Activated CD4-positive, alpha-beta T cell treated with anti-CD3 and anti-CD28 coated beads for 4 hours (primary cell): ENCODE measurements around the gene IDH3B.
"Not testable (repeated sequence)": the region's sequence is repeated elsewhere in the genome, so short reads cannot be mapped to it uniquely, and the experiment has no call there.

Experiments
- DNase-seq, 2 donors: peaks; one replicate each; pipeline ENCODE4 v3.0.0-alpha.2; 2020

Gene IDH3B

DNA sequence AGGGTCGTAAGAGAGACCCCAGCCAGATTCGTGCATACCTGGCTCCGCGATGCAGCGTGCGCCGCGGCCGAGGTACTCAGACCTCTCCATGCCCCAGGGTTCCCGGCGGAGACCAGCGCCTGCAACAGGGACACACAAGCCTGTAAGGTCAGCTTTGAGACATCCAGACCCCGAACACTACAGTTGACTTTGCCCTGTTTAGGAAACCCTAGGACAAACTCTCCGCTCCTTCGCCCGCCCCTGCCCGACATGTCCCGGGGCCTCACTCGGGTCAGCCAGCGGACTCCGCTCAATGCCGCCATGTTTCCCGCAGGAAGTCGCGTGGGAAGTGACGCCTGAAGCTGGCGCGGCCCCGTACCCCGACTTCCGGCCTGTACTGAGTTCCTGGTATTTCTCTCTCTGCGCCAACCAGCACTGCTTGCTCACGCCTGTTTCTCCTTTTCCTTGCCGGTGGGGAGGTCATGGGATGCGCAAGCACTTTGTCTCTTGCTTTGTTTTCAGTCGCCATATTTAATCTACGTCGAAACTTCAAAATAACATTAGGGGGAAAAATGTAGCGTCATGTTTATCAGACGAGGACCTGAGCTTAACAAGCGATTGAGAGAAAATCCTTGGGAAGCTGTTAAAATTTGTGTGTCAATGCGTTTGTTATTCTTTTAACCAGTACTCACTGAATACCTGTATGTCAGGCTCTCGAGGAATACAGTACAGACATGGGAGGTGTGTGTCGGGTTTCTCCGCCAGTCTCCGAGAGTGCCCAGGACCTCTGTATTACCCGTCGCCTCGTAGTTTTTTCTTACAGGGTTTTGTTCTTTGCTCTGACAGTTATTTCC, at the start of gene IDH3B:
TSS of gene IDH3B (minus strand) at position 330 of the 833 bp plus-strand sequence. CDS start at position 302, 28 bp downstream.
- DNase-seq = peak; percentile 86 to 88

DNA sequence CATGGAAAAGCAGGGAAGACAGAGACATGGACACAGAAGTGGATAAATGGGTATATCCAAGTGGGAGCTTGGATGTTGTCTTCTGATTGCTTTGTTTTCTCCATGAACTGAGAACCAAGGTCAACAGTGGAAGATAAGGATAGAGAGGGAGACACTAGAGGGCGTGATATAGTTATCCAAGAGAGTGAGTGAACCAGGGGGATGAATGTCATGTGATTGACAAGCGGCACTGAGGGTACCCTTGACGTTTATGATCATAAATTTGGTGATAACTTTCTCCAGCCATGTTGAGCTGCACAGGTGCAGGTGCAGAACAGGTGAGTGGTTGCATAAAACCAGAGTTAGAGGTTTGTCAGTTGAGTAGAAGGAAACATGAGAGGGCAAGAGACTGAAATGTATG, 49.3 kb upstream of the IDH3B start:
- peak in 1 of 2 donors; percentile 21 for DNase-seq

DNA sequence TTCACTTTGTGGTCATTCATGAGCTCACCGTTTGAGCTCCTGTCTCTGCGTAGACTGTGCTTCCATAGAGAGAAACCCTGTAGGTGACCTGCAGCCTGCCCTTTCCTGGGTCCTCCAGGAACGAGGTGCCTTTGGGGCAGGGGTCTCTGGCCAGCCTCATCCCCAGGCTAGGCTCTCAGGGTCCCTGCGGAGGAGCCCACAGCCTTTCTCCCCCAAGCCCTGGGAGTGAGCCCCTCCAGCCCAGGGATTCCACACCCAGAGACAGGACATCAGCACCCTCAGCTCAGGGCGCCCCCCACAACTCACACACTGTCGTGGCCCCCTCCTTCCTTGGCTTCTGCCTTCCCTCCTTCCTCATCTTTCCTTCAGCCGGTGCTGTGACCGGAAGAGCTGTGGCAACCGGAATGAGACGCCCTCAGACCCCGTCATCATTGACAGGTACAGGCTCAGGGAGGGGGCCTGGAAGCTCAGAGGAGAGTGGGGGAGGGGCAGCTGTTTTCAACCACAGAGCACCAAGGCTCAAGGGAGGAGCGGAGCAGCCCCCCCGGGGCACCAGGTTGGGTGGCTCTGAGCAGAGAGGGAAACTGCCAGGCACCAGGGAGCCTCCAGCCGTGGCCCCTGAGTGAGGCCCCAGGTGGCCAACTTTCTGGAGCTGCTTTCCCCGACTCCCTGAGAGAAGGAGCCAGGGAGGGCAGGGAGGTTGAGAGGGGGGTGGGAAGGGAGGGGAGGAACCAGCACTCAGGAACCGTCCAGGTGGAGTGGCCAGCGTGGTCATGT, 45.4 kb upstream of the IDH3B start:
- DNase-seq = no peak

DNA sequence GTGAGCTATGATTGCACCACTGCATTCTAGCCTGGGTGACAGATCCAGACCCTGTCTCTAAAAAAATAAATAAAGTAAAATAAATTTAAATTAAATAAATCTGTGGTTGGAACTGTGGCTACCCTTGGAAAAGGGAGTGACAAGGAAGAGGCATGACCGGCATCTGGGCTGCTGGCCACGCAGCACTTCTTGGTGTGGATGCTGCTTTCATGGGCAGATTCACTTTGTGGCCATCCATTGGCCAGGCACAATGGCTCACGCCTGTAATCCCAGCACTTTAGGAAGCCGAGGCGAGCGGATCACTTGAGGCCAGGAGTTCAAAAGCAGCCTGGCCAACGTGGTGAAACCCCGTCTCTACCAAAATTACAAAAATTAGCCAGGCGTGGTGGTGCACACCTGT, 44.6 kb upstream of the IDH3B start:
- no peak for DNase-seq

DNA sequence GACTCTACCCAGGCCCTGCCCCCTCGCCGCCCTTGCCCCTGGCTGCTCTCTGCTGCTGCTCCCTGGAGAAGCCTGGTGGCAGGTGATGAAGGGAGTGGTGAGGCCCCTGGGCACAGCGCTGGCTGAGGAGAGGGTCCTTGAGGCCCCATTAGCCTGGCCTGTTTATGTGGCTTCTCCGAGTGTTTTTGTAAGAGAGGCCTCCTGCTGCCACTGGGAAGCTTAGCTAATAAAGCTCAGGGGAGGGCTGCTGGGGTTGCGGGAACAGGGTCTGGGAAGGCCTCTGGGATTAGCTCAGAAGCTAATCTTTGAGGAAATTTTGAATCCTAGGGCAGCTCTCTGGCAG, 44.0 kb upstream of the IDH3B start:
- no peak for DNase-seq

DNA sequence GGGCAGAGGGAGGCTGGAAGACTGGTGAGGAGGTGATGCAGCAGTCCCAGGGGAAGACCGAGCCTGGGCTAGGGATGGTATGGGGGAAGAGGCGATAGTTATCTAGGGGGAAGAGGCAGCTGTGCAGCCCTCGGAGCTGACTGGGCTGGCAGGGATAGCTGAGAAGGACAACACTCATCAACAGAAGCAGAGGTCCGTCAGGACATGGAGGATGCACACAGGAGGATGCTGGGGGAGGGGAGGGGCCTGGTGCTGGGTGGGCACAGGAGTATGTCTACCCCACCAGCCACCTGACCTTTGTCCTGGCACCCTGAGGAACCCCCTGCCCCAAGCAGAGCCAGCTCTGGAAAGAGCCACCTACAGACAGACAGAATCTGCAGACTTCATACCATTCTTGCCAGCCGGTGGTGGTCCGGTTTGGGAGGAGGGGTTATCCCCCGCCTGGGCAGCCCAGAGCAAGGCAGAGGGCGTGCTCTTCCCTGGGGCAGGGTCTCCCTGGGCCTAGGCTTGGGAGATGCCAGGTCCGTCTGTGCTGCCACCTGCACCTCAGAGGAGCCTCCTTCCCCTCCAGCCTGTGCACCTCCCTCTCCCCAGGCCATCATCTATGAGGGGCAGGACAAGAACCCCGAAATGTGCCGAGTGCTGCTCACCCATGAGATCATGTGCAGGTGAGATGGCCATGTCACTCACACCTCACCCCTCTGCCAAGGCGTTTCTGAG, 43.5 kb upstream of the IDH3B start:
- DNase-seq = no peak

DNA sequence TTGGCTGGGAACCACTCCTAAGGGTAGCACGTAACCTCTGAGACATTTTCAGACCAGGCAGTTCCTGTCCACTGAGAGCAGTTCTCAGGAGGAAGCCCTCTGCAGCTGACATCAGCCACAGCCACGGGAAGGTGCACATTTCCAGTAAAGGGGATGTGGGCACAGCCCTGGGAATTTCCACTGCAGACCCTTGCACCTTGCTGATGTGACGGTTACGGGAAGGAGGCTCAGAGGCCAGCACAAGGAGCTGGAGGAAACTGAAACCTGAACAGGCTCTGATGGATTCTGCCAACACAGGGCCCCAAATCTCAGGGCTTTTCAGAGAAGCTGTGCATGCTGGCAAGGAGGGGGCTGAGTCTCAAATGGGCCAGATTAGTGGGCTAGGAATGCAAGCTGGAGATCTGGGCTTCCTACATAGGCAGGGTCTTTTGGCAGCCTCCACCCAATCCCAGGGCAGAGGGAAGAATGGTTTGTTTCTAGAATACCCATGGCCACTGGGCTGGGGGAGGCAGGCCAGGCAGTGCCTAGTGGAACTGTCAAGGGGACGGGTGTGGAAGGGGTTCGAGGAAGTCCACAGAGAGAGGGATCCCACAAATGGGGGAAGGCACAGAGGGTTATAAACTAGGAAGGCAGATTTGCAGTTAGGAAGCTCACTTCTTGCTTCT, 42.8 kb upstream of the IDH3B start:
- no peak for DNase-seq

DNA sequence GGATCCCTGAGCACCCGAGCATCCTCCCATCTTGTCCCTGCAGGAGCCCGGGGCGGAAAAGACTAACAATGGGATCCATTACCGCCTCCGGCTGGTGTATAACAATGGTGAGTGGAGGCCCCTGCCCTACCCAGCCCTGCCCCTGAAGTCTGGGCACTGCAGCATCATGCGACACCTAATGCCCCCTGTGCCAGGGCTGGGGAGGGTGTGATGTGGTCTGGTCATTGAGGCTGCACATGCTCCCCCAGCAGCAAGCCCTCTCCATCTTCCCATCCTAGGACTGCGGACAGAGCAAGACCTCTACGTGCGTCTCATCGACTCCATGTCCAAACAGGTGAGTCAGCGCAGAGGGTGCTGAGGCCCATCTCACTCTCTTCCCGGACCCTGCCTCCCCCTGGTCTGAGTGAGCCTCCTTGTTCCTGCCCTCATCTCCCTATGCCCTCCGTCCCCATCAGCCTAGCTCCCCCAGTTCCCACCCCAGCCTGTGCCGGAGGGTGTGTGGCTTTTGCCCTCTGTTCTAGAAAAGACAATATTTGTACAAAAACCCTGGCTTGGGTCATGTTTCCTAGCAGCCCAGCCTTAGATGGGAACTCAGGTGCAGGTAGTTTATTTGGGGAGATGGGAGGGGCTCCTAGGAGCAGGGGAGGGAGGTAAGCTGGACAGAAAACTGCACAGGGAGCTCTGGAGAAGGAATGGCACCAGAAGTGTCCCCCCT, 42.1 kb upstream of the IDH3B start:
- DNase-seq = no peak

DNA sequence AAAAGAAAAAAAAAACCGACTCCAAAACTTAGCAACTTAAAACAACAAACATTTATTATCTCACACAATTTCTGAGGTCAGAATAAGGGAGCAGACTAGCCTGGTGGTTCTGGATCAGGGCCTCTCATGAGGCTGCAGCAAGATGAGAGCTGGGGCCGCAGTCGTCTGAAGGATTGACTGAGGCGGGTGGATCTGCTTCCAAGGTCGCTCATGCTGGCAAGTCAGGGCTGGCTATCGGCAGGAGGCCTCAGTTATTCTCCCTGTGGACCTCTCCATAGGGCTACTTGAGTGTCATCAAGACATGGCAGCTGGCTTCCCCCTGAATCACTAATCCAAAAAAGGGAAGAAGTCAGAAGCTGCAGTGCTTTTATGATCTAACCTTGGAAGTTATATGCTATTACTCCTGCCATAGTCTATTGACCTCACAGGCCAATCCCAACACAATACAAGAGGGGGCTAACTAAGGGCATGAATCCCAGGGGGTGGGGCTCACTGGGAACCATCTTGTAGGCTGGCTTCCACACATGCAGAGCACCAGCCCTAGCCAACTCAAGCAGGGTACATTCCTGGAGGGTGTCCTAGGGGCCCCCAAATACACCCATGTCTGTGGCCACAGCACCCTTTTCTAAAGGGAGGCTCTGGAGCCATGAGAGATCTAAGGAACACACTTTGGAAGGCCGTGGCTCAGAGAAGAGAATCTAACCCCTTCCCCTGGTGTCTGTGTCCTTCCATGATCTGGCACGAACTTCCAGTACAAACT, 39.9 kb upstream of the IDH3B start:
- no peak for DNase-seq

DNA sequence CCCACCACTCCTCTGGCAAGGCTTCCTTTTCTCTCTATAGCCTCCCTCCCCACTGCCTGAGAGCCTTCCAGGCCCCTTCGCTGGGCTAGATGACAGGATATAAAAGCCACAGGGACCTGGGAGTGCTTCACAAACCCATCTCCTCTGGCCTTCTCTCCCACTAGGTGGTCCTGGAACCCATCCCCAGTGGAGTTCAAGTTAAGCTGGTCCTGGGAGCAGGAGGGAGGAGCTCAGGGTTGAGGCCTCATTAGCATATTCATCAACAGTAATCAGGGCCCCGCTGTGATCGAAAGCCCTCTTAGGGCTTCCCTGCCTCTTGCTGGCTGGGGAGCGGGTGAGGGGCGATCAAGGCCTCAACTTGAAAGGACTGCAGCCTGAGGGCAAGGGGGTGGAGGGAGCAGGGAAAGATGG, 37.7 kb upstream of the IDH3B start:
- DNase-seq = no peak

DNA sequence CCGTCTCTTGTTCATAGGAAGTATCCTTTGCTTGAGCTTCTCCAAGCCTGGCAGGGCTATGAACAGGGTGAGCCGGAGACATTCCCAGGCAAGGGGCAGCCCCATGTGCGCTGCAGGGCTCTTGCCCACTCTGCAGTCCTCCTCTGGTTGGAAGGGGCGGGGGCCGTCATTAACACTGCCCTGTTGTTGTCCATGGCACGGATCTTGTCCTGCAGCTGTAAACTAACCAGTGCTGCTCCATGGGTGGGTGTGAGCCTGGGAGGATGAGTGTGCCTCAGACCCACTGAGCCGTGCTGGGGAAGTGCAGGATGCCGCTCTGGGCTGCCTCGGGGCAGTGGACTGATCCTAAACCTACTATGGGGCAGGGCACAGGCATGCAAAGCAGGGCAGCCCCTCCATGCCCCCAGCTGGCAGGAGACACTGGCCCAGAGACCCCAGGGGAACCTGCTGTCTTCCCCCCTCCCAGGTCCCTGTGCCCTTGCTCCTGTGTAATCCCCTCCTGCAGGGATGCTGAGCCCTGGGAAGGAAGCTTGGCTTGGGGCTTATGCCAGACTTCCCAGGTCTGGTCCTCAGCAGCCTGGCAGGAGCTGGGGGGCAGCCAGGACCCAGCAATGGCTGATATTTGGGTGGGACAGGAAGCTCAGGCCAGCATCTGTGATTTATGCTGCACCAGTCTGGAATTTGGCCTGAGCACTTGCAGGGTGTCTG, 37.1 kb upstream of the IDH3B start:
- DNase-seq = no peak

DNA sequence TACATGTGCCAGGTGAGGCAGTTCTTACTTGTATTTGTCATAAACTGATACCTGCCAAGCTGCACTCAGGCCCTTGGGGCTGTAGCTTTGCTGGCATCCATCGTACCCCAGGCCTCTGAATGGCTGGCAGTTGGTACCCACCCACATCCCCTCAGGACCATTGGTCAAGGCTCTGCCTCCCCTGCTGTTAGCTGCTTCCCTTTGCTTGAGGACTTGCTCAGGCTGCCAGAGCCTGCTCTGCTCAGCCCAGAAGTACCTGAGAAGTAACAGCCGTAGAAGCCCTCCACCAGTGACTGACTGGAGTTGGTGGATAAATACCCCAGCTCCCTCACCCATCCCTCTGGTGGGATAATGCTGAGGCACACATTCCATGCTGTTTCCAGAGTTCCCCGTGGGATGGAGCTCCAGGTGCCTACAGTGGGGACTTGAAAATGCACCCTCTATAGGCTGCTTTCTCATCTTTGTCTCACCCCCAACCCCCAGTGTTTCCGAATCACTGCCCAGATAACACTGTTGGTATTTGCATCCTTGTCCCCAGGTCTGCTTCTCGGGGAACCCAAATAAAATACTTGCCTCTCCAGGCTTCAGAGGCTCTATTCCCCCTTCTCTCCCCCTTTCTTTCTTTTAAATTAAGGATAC, 35.9 kb upstream of the IDH3B start:
- no peak for DNase-seq

DNA sequence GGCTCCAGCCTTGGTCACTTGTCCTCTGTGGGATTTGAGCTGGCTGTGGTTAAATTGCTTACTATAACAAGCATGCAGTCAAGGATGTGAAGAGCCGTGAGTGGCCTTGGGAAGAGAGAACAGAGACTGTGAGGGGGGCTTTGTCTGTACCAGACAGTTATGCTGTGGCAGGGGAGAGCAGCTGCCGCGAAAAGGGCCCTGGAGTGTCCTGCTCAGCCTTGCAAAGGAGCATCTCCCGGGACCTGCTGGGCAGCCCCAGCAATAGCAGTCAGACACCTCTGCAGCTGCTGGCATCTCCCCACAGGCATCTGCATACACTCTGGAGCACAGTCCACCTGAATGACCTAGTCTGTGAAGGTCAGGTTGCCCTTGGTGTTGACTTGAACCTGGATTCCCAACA, 34.9 kb upstream of the IDH3B start:
- DNase-seq = no peak

DNA sequence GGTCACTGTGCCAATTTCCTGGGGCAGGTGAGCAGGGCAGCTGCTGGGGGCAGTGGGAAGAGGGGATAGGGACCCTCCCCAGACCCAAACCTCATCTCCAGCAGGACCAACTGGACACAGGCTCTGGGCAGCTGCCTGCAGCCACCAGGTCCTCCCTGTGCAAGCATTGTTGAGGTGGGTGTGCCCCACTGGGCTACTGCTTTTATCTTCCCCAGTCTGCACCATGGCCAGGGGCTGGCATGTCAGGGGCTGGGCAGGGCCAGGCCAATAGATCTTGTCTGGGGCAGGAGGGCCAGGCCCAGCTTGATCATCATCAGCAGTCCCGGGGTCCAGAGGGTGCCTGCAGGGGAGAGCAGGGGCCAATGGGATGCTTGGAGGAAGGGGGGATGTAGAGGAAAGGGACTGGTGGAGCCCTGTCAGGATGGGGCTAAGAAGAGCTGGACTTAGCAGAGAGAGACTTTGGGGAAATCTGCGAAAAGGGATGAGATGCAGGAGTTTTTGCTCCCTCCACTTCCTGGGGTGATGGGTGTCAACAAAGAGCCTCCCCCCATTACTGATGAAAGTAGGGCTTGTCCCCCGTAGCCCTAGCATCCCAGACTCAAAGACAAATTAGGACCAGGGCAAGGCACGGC, 34.3 kb upstream of the IDH3B start:
- no peak for DNase-seq

DNA sequence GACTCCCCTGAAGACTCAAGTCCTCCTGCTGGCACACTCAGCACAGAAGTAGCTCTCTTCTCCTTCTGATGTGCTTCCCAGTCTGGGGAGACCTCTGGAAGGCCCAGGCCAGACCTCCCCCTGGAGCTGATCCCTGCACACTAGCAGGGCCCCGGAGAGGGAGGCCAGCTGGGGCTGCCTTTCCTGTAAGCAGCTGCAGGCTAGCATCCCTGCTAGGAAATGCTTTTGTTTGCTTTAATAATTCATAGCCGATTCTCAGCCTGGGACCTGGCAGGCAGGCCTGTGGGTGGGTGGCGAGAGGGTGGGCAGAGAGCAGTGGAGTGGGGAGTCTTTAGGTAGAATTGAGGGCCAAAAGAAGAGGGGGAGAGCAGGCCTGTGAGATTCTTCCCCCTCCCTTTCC, 33.8 kb upstream of the IDH3B start:
- DNase-seq = no peak

DNA sequence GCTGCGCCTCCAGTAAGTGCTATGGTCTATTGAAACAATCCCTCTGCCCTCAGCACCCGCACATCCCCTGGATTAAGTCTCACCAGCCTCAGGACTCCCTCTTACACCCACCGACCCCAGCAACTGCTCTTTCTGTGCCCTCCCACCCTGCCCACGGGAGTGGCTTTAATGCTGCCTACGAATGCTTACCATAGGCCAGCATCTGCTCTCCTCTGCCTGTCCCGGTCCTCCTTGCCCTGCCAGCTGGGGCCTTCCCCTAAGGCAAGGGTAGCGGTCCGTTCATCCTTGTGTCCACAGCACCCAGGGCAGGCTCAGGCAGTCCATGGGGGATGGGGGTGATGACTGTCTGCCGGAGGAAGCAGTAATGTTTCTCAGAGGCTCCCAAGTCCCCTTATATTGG, 32.6 kb upstream of the IDH3B start:
- DNase-seq = no peak

DNA sequence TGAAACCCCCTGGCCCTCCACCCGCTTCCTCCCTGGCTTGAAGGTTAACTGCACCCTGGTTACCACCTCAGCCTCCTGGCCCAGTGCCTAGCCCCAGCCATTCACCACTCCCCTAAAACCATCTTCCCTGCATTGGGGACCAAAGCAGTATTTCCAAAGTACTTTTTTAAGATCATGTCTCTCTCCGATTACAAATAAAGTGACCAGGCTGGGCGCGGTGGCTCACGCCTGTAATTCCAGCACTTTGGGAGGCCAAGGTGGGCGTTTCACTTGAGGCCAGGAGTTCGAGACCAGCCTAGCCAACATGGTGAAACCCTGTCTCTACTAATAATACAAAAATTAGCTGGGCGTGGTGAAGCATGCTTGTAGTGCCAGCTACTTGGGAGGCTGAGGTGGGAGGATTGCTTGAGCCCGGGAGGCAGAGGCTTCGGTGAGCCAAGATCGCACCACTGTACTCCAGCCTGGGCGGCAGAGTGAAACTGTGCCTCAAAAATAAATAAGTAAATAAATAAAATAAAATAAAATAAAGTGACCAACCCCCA, 32.0 kb upstream of the IDH3B start:
- not testable (repeated sequence) for DNase-seq

DNA sequence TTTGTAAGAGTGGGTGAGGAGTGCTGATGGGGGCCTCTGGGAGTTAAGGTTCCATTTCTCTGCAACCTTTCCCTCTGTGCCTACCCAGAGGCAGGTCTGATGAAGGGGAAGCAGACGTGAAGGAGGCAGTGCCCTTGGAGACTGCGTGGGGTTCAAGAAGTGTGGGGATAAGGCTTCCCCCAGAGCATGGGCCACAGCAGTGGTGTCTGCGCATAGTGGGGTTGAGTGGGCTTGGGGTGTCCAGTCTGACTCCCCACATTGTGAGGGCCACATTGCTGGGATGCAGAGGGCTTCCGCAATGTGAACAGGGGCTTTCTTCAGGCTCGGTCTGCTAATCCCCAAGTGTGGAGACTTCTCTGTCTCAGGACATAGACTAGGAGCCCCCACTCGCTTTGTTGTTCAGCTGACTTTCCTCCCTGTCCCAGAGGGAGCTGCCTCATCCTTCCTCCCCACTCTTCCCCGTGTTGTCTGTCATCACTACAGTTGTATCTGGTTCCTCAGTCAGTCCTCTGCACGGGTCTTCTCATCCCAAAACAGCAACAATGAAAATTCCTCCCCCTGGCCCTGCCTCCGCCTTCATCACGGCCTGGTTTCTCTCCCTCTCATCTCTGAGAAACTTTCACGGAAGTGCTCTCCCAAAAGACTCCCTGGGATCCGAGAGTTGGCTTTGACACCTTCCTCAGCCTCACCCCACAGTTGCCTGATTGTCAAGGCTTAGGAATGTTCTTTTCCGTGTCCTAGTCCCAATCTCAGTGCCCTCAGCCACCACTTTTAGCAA, 31.4 kb upstream of the IDH3B start:
- DNase-seq = no peak

DNA sequence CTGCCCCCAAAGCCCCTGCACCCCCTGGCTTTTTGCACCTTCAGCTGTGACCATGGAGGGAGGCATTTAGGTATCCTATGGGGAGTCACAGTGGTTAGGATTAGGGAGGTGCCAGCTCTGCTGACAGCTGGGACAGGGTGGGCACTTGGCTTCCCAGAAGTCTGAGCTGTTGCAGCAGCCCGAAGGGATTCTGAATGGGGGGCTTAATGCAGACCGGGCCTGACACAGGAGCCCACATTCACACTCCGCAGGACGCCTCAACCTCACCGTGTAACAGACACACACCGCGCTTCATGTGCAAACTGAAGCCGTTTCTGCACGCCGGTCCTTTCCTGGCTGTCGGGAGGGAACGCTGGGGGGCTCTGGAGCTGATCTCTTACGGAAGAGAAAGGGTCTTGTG, 30.5 kb upstream of the IDH3B start:
- no peak for DNase-seq
